Measurements from ENCODE around the gene PRR5L. TPM values are rescaled to one million over a fixed set of nuclear protein-coding genes. Genes with fewer than 3 reads are reported as not detected.
A peak's percentile ranks its signal among the peaks of the same experiment; 100 is the strongest.

Gene PRR5L, protein sequence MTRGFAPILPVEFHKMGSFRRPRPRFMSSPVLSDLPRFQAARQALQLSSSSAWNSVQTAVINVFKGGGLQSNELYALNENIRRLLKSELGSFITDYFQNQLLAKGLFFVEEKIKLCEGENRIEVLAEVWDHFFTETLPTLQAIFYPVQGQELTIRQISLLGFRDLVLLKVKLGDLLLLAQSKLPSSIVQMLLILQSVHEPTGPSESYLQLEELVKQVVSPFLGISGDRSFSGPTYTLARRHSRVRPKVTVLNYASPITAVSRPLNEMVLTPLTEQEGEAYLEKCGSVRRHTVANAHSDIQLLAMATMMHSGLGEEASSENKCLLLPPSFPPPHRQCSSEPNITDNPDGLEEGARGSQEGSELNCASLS
- 10 to 100 TPM; 29.6 to 30.6 TPM for total RNA-seq
- polyA plus RNA-seq (ENCODE audit: insufficient read length in 2 of 2), result 10 to 100 TPM; 28.4 to 29.8 TPM
- long read RNA-seq, donor 1, result 0 reads
- long read RNA-seq, donor 2, result 0 reads
- long read RNA-seq, donor 3, partial matches to known transcripts, result 15 of 15 reads
- long read RNA-seq, donor 3, other reads (novel, unspliced or antisense), result 0 of 15 reads
- long read RNA-seq, donor 4, result 0 reads

DNA sequence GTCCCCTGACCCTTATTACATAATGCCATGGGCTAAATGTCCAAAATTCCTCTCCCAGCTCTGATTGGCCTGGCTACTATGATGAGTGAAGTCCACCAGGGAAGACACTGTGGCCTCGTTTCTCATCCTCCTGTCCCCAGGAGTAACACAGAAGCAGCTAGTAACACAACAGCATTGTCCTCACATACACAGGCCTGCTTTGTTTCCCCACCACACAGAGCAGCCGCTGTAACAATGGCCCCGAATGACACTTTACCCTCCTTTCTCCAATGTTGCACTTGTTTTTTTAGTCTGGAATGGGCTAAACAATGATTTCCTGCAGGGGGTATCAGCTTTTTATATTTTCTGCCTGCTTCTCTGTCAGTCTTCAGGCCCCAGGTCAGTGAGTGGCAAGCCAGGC, at the start of gene PRR5L:
TSS of gene PRR5L (plus strand) at position 363 of the 400 bp plus-strand sequence. CDS start 104,834 bp downstream, outside the sequence.
- H3K9me3 ChIP-seq (ENCODE audit: control insufficient read depth, insufficient read depth, low read length), result peaks cover 1% of the 10 kb centered on the region
- peaks cover 9% of the 10 kb centered on the region for H3K4me1 ChIP-seq (ENCODE audit: control insufficient read depth, insufficient read depth, low read length)
- no peaks in the 10 kb centered on the region for H3K36me3 ChIP-seq (ENCODE audit: control insufficient read depth, insufficient read depth, low read length)
- no peak for DNase-seq (ENCODE audit: low read depth in 4 of 6, low spot score in 6 of 6)
- H3K27me3 ChIP-seq (ENCODE audit: control insufficient read depth, insufficient read depth, low read length), result no peaks in the 10 kb centered on the region
- no peak within 1 kb of the TSS for H3K27ac ChIP-seq (ENCODE audit: low read depth, low read length)
- no peak within 1 kb of the TSS for H3K4me3 ChIP-seq (ENCODE audit: low read depth, low read length)
- 57% methylated on average over 1 of the region's 3 CpGs for WGBS (ENCODE audit: insufficient coverage)

DNA sequence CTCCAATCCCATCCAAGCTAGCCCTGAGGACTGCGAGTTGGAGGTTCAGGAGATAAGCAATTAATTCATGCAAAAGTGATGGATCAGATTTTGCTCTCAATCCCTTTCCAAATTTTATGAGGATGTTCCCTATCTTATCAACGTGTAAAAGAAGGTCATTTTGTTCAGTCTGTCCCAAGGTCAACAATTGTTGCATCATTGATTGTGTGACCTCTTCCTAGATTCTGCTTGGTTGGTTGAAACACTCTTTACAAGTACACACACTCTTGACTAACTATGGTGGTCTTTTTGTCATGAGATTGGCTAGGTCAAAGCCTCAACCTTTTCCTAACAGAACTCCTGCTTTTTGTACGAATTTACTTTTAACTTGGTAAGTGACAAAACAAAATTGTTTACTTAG, 48.6 kb upstream of the PRR5L start:
- Histone ChIP-seq H3K4me1 (ENCODE audit: control insufficient read depth, insufficient read depth, low read length) (peaks cover 12% of the 10 kb centered on the region), H3K27ac (ENCODE audit: low read depth, low read length) (no peak overlapping the region), H3K27me3 (ENCODE audit: control insufficient read depth, insufficient read depth, low read length) (no peaks in the 10 kb centered on the region), H3K36me3 (ENCODE audit: control insufficient read depth, insufficient read depth, low read length) (no peaks in the 10 kb centered on the region), H3K4me3 (ENCODE audit: low read depth, low read length) (no peak overlapping the region), H3K9me3 (ENCODE audit: control insufficient read depth, insufficient read depth, low read length) (peaks cover 4% of the 10 kb centered on the region)
- WGBS (ENCODE audit: insufficient coverage), result 100% methylated on average over 1 of the region's 3 CpGs
- DNase-seq (ENCODE audit: low read depth in 4 of 6, low spot score in 6 of 6), result no peak

DNA sequence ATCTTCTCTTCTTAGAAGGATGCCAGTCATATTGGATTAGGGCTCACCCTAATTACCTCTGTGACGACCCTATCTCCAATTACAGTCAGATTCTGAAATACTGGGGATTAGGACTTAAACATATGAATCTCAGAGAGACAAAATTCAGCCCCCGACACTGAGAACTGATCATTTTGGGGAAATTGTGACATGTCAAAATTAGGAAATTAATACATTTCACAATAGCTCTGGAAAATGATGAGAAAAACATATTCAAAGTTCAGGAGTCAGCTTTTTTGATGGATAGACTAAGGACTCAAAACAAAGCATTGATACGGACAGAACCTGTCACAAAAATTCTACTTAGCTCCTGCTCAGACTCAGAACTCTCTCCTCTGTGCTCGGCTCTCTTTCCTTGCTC, 47.7 kb upstream of the PRR5L start:
- peaks cover 20% of the 10 kb centered on the region for H3K4me1 ChIP-seq (ENCODE audit: control insufficient read depth, insufficient read depth, low read length)
- peaks cover 4% of the 10 kb centered on the region for H3K9me3 ChIP-seq (ENCODE audit: control insufficient read depth, insufficient read depth, low read length)
- H3K27ac ChIP-seq (ENCODE audit: low read depth, low read length), result no peak overlapping the region
- H3K4me3 ChIP-seq (ENCODE audit: low read depth, low read length), result no peak overlapping the region
- no peak for DNase-seq (ENCODE audit: low read depth in 4 of 6, low spot score in 6 of 6)
- WGBS (ENCODE audit: insufficient coverage), result 83% methylated on average over 2 of the region's 4 CpGs
- no peaks in the 10 kb centered on the region for H3K36me3 ChIP-seq (ENCODE audit: control insufficient read depth, insufficient read depth, low read length)
- H3K27me3 ChIP-seq (ENCODE audit: control insufficient read depth, insufficient read depth, low read length), result no peaks in the 10 kb centered on the region

DNA sequence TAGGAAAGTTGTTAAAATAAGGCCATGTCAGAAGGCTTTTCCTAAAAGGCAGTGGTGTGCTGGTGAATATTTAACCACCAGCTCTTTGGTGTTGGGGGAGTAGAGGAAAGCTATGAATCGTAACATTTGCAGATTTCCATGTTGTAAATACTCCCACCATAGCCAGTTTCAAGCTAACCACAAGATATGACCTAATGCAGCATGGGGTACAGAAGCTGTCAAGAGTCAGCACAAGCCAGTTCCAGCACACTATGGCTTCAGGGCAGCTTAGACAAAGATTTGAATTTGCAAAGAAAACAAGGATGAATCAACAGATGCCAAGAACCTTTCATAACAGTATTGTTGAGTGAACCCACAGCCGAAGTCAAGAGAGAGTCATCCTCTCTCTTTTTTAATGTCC, 46.8 kb upstream of the PRR5L start:
- WGBS (ENCODE audit: insufficient coverage), result no CpG with 5 or more reads among the region's 2 CpGs
- peaks cover 22% of the 10 kb centered on the region for H3K4me1 ChIP-seq (ENCODE audit: control insufficient read depth, insufficient read depth, low read length)
- H3K9me3 ChIP-seq (ENCODE audit: control insufficient read depth, insufficient read depth, low read length), result peaks cover 4% of the 10 kb centered on the region
- no peak for DNase-seq (ENCODE audit: low read depth in 4 of 6, low spot score in 6 of 6)
- H3K27me3 ChIP-seq (ENCODE audit: control insufficient read depth, insufficient read depth, low read length), result no peaks in the 10 kb centered on the region
- no peak overlapping the region for H3K27ac ChIP-seq (ENCODE audit: low read depth, low read length)
- H3K4me3 ChIP-seq (ENCODE audit: low read depth, low read length), result no peak overlapping the region
- no peaks in the 10 kb centered on the region for H3K36me3 ChIP-seq (ENCODE audit: control insufficient read depth, insufficient read depth, low read length)

DNA sequence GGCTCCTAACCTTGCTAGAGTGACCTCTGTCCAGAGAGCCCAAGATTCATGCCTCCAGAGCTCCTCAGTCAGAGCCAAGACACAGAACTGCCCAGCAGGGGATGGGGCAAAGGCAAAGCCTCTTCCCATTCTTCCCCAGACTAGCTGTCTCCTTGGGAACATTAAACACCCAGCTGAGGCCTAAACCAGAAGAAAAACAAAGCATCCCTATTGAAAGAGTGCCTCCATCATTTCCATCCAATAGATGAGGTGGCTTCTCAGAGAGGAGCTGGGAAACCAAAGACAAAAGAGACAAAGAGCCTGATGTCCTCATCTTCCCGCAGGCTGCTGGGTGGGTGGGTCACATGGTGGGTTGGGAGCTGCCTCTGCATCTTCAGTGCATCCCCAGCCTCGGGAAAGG, 44.3 kb upstream of the PRR5L start:
- peak in 2 of 6 donors; percentile 26 to 44 for DNase-seq (ENCODE audit: low read depth in 4 of 6, low spot score in 6 of 6)
- Histone ChIP-seq H3K9me3 (ENCODE audit: control insufficient read depth, insufficient read depth, low read length) (peaks cover 4% of the 10 kb centered on the region), H3K27me3 (ENCODE audit: control insufficient read depth, insufficient read depth, low read length) (no peaks in the 10 kb centered on the region), H3K27ac (ENCODE audit: low read depth, low read length) (no peak overlapping the region), H3K4me3 (ENCODE audit: low read depth, low read length) (no peak overlapping the region), H3K4me1 (ENCODE audit: control insufficient read depth, insufficient read depth, low read length) (peaks cover 22% of the 10 kb centered on the region), H3K36me3 (ENCODE audit: control insufficient read depth, insufficient read depth, low read length) (no peaks in the 10 kb centered on the region)
- WGBS (ENCODE audit: insufficient coverage), result no CpG with 5 or more reads among the region's 2 CpGs

DNA sequence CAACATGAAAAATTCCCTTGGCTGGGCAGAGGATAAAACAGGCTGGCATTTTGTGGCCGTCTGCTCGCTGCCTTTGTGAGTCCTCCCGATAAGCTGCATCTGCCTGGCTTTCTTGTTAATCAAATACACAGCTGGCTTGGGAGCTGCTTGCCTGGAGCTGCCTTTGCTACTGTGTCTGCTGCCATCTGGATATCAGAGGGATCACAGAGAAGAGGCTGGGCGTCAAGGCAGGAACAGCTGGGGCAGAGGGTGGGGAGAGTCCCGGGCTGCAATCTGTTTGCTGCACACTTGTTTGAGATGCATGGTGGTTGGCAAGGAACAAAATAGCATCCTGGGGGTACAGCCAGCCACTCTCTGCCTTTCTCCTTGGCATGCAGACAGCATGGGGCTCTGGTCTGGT, 42.9 kb upstream of the PRR5L start:
- H3K27ac ChIP-seq (ENCODE audit: low read depth, low read length), result no peak overlapping the region
- DNase-seq (ENCODE audit: low read depth in 4 of 6, low spot score in 6 of 6), result peak; percentile 49 to 97 (median 64)

DNA sequence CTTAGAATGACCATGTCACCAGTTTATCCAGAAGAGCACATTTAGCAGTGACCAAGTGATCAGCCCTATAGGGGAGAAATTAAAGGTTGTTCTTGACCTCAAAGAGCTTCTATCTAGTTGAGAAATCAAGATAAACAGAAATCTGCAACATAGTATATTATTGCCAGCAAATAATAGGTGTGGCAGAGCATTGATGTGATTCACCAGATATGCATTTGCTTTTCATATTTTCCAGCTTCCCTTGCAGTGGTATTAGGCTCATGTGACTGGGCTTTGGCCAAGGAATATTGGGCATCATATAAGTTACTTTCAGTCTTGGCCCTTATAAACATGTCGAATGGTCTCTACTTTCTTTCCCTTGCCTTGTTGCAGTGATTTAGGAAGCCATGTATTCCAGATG, 41.4 kb upstream of the PRR5L start:
- Histone ChIP-seq H3K9me3 (ENCODE audit: control insufficient read depth, insufficient read depth, low read length) (peaks cover 4% of the 10 kb centered on the region), H3K27ac (ENCODE audit: low read depth, low read length) (no peak overlapping the region), H3K27me3 (ENCODE audit: control insufficient read depth, insufficient read depth, low read length) (no peaks in the 10 kb centered on the region), H3K4me3 (ENCODE audit: low read depth, low read length) (no peak overlapping the region), H3K36me3 (ENCODE audit: control insufficient read depth, insufficient read depth, low read length) (no peaks in the 10 kb centered on the region), H3K4me1 (ENCODE audit: control insufficient read depth, insufficient read depth, low read length) (peaks cover 41% of the 10 kb centered on the region)
- WGBS (ENCODE audit: insufficient coverage), result 75% methylated on average over 1 of the region's 1 CpG
- no peak for DNase-seq (ENCODE audit: low read depth in 4 of 6, low spot score in 6 of 6)

More for the DNA sequence above, 42.9 kb upstream of the PRR5L start:
- H3K9me3 ChIP-seq (ENCODE audit: control insufficient read depth, insufficient read depth, low read length), result peaks cover 4% of the 10 kb centered on the region
- no peak overlapping the region for H3K4me3 ChIP-seq (ENCODE audit: low read depth, low read length)
- peaks cover 29% of the 10 kb centered on the region for H3K4me1 ChIP-seq (ENCODE audit: control insufficient read depth, insufficient read depth, low read length)
- H3K27me3 ChIP-seq (ENCODE audit: control insufficient read depth, insufficient read depth, low read length), result no peaks in the 10 kb centered on the region
- no peaks in the 10 kb centered on the region for H3K36me3 ChIP-seq (ENCODE audit: control insufficient read depth, insufficient read depth, low read length)
- 17% methylated on average over 5 of the region's 5 CpGs for WGBS (ENCODE audit: insufficient coverage)

DNA sequence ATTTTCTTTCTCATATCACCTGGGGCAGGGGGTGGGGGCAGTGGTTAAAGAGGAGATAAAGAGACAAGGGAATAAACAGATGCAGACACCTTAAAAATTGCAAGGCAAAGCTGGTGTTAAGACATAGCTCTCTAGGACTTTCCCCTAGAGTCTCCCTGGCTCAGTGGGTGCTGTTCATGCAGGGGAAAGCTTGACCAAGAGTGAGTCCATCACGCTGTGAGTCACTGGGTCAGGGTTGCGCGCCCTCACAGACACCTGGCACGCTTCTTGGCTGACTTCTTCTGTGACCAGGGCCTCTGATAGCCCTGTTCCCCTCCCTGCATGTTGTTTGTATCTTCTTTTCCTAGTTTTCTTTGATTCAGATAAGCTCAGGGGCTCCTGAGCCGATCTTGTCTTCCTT, 38.7 kb upstream of the PRR5L start:
- no peaks in the 10 kb centered on the region for H3K36me3 ChIP-seq (ENCODE audit: control insufficient read depth, insufficient read depth, low read length)
- no peak overlapping the region for H3K4me3 ChIP-seq (ENCODE audit: low read depth, low read length)
- no peak overlapping the region for H3K27ac ChIP-seq (ENCODE audit: low read depth, low read length)
- peaks cover 31% of the 10 kb centered on the region for H3K4me1 ChIP-seq (ENCODE audit: control insufficient read depth, insufficient read depth, low read length)
- no peak for DNase-seq (ENCODE audit: low read depth in 4 of 6, low spot score in 6 of 6)
- H3K9me3 ChIP-seq (ENCODE audit: control insufficient read depth, insufficient read depth, low read length), result no peaks in the 10 kb centered on the region
- WGBS (ENCODE audit: insufficient coverage), result 69% methylated on average over 5 of the region's 5 CpGs
- no peaks in the 10 kb centered on the region for H3K27me3 ChIP-seq (ENCODE audit: control insufficient read depth, insufficient read depth, low read length)

DNA sequence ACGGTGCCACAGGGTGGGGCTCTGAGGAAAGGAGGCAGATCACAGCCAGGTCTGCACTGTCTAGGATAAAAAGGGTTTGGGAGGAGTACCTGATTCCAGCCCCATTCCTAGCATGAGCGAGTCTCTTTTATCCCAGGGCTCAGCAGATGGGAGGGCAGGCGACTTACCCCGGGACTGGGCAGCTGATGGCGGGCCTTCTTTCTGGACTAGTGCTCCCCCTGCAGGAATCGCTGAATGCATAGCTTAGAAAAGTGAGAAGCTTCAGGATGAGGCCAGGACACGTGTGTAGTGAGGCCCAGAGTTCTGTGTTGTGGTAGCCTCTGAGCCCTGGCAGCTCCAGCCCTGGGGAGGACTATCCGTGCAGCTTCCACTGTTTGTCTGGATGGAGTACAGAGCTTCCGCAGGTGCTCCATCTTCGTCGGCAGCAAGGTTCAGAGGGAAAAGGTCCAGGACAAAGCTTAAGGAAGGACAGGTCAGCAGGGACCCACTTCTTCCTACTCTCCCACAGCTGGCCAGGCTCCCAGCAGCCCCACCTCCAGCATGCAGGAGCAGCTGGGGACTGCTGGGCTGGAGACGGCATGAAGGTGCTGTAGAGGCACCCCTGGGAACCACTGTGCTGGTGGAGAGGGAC, 37.2 kb upstream of the PRR5L start:
- Histone ChIP-seq H3K4me3 (ENCODE audit: low read depth, low read length) (no peak overlapping the region), H3K27me3 (ENCODE audit: control insufficient read depth, insufficient read depth, low read length) (no peaks in the 10 kb centered on the region), H3K9me3 (ENCODE audit: control insufficient read depth, insufficient read depth, low read length) (no peaks in the 10 kb centered on the region), H3K27ac (ENCODE audit: low read depth, low read length) (no peak overlapping the region), H3K4me1 (ENCODE audit: control insufficient read depth, insufficient read depth, low read length) (peaks cover 21% of the 10 kb centered on the region), H3K36me3 (ENCODE audit: control insufficient read depth, insufficient read depth, low read length) (no peaks in the 10 kb centered on the region)
- DNase-seq (ENCODE audit: low read depth in 4 of 6, low spot score in 6 of 6), result peak in 2 of 6 donors; percentile 75 to 81
- 20% methylated on average over 9 of the region's 12 CpGs for WGBS (ENCODE audit: insufficient coverage)

Data from spinal cord (tissue), 10 donors.